ENCODE data around the gene FMNL1. TPM values are rescaled to one million over a fixed set of nuclear protein-coding genes. Genes with fewer than 3 reads are reported as not detected.

The FMNL1 gene
- total RNA-seq, 1 experiment from 2014 or later = 20.0 TPM

- Histone ChIP-seq H3K4me3 (ENCODE audit: low read depth in 2 of 2, low read length in 2 of 2) (no peak overlapping the region), H3K36me3 (ENCODE audit: control insufficient read depth, insufficient read depth, low read length) (no peaks in the 10 kb centered on the region; the same call in 1 of the 2 replicates), H3K4me1 (ENCODE audit: control insufficient read depth, insufficient read depth, low read length) (peaks cover 9% of the 10 kb centered on the region), H3K9me3 (ENCODE audit: control insufficient read depth, insufficient read depth, low read depth, low read length) (no peaks in the 10 kb centered on the region), H3K27me3 (ENCODE audit: control insufficient read depth, insufficient read depth, low read length) (no peaks in the 10 kb centered on the region), H3K27ac (ENCODE audit: low read length) (no peak overlapping the region)
- POLR2A ChIA-PET = no interaction called here
- ATAC-seq = no peak
- TF ChIP-seq CTCF (IDR thresholded peaks at IDR 0.05) (no peak), POLR2AphosphoS5 (IDR thresholded peaks at IDR 0.05; ENCODE audit: low read depth, low read length) (no peak), SIN3A (IDR thresholded peaks at IDR 0.05; ENCODE audit: borderline replicate concordance, insufficient read depth, low read depth, low read length) (no peak), TCF7L2 (IDR thresholded peaks at IDR 0.05; ENCODE audit: low read depth, low read length) (no peak), REST (IDR thresholded peaks at IDR 0.05; ENCODE audit: insufficient read depth in 1 of 2, low read depth in 2 of 2, low read length in 1 of 2) (no peak)
- in situ Hi-C loops (cut with HindIII; ENCODE audit: low pct_unique_long_range_greater_than_20kb, low sequenced_read_pairs) (no loop called here), intact Hi-C loops (cut with micrococcal nuclease; ENCODE audit: unreplicated experiment) (no loop called here)
- BruUV-seq (replicated peaks) = no TSS peak
- no peak for DNase-seq (ENCODE audit: low read depth, low spot score)
- CTCF ChIA-PET = interaction anchor here (0.8 to 1.4 kb wide), 2 partner anchors 12 to 28 kb away, joined by 3 read pairs; no protein-coding TSS in a partner anchor
These were observed 22.1 kb downstream of the FMNL1 start for GRCh38 chr17:45243750-45244149.

DNA sequence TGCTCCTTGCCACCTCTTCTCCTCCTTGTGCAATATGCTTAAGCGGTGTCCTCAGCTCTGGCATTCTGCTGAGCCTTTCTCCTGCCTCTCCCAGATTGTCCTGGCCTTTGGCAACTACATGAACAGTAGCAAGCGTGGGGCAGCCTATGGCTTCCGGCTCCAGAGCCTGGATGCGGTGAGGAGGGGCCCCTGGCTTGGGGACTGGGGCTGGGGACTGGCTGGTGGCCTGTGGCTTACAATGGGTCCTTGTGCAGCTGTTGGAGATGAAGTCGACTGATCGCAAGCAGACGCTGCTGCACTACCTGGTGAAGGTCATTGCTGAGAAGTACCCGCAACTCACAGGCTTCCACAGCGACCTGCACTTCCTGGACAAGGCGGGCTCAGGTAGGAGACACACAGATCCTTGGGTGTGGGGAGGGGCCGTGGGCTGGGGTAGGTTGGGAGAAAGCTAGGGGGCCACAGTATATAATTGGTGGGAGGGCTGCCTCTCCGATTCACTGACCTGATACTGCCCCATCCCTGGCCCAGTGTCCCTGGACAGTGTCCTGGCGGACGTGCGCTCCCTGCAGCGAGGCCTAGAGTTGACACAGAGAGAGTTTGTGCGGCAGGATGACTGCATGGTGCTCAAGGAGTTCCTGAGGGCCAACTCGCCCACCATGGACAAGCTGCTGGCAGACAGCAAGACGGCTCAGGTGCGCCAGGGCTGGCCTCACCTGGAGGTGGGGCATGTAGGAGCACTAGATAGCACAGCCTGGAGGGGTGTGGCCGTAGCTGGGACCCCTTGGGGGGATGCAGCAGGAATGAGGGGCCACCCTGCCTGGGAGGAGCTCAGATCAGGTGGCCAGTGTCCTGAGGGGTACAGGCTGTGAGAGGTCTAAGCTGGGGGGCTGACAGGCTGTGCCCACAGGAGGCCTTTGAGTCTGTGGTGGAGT is 23.3 kb downstream of the FMNL1 start:
- intact Hi-C loops (cut with micrococcal nuclease; ENCODE audit: unreplicated experiment) = no loop called here
- TF ChIP-seq TCF7L2 (IDR thresholded peaks at IDR 0.05; ENCODE audit: low read depth, low read length) (no peak), CTCF (IDR thresholded peaks at IDR 0.05) (no peak), SIN3A (IDR thresholded peaks at IDR 0.05; ENCODE audit: borderline replicate concordance, insufficient read depth, low read depth, low read length) (no peak), POLR2AphosphoS5 (IDR thresholded peaks at IDR 0.05; ENCODE audit: low read depth, low read length) (no peak), REST (IDR thresholded peaks at IDR 0.05; ENCODE audit: insufficient read depth in 1 of 2, low read depth in 2 of 2, low read length in 1 of 2) (no peak)
- in situ Hi-C loops (cut with HindIII; ENCODE audit: low pct_unique_long_range_greater_than_20kb, low sequenced_read_pairs) = no loop called here
- Histone ChIP-seq H3K4me3 (ENCODE audit: low read depth in 2 of 2, low read length in 2 of 2) (no peak overlapping the region), H3K27ac (ENCODE audit: low read length) (no peak overlapping the region), H3K27me3 (ENCODE audit: control insufficient read depth, insufficient read depth, low read length) (no peaks in the 10 kb centered on the region), H3K9me3 (ENCODE audit: control insufficient read depth, insufficient read depth, low read depth, low read length) (no peaks in the 10 kb centered on the region), H3K36me3 (ENCODE audit: control insufficient read depth, insufficient read depth, low read length) (no peaks in the 10 kb centered on the region; the same call in 1 of the 2 replicates), H3K4me1 (ENCODE audit: control insufficient read depth, insufficient read depth, low read length) (peaks cover 10% of the 10 kb centered on the region)
- ChIA-PET CTCF (no interaction called here), POLR2A (no interaction called here)
- no peak for ATAC-seq
- no TSS peak for BruUV-seq (replicated peaks)
- DNase-seq (ENCODE audit: low read depth, low spot score) = no peak
